Measurements from ENCODE around the gene SH3BP5L. TPM values are rescaled to one million over a fixed set of nuclear protein-coding genes. Genes with fewer than 3 reads are reported as not detected.
A peak's percentile ranks its signal among the peaks of the same experiment; 100 is the strongest.

Gene SH3BP5L
- total and polyA plus RNA-seq, 10 of the 15 experiments (the other 5 are each of a cell fraction or from before 2014, with no cell fraction given) = 1.1 to 22.8 (median 10.9) TPM

- Histone ChIP-seq H3K36me3 (ENCODE audit: control insufficient read depth in 2 of 2, insufficient read depth in 2 of 2, low read length in 1 of 2) (peaks cover 33 to 34% of the 10 kb centered on the region in 2 experiments; a peak in 3 of 4 replicates), H4K20me1 (ENCODE audit: control insufficient read depth, insufficient read depth) (no peaks in the 10 kb centered on the region), H3K4me2 (ENCODE audit: control insufficient read depth, insufficient read depth) (no peak overlapping the region), H3K4me1 (ENCODE audit: control insufficient read depth, insufficient read depth, low read length) (peaks cover 17% of the 10 kb centered on the region), H3K27ac (ENCODE audit: control insufficient read depth, insufficient read depth) (no peak overlapping the region), H3K9ac (ENCODE audit: control insufficient read depth, insufficient read depth, low read length) (no peak overlapping the region), H3K4me3 (no peak overlapping the region), H3K27me3 (replicated peaks in 1 of 2; ENCODE audit: control insufficient read depth in 2 of 2, insufficient read depth in 2 of 2, low read length in 1 of 2) (no peaks in the 10 kb centered on the region), H3K9me3 (replicated peaks; ENCODE audit: control insufficient read depth, insufficient read depth, low read length) (no peaks in the 10 kb centered on the region), H3K79me2 (ENCODE audit: control insufficient read depth, insufficient read depth, low read length) (peaks cover 5% of the 10 kb centered on the region; the same call in 1 of the 2 replicates), H2AFZ (ENCODE audit: control insufficient read depth, low read depth, low read length) (no peak overlapping the region)
- POLR2A ChIA-PET = no interaction called here
- WGBS (ENCODE audit: insufficient coverage, insufficient replicate concordance, low lambda C conversion rate, missing lambda C conversion rate) = 77% methylated on average over 2 of the region's 2 CpGs
- no peak for DNase-seq (ENCODE audit: low read depth, low spot score)
- no peak for ATAC-seq
- BruUV-seq (replicated peaks) = no TSS peak
- RAD21 ChIA-PET (ENCODE audit: unreplicated experiment) = no interaction called here
- SMC1A ChIA-PET (ENCODE audit: uncharacterized antibody, unreplicated experiment) = no interaction called here
- no peak for FAIRE-seq
- in situ Hi-C loops (cut with MboI) = no loop called here
- intact Hi-C loops (cut with micrococcal nuclease; ENCODE audit: unreplicated experiment) = no loop called here
- CTCF ChIA-PET = interaction anchor here (2.6 to 8.9 kb wide), 2 partner anchors 9 to 13 kb away, joined by 8 to 60 read pairs; partner anchors contain the start of gene ZNF672
- no peak for TF ChIP-seq LARP7 (IDR thresholded peaks at IDR 0.05)
- TF ChIP-seq CHD4 (IDR thresholded peaks at IDR 0.05) = no peak
- TF ChIP-seq USF1 (IDR thresholded peaks at IDR 0.05; ENCODE audit: borderline replicate concordance, extremely low read length, insufficient read depth, low read depth, low read length) = no peak
- TF ChIP-seq ETV6 (conservative IDR thresholded peaks at IDR 0.05 in 1 of 2, IDR thresholded peaks at IDR 0.05 in 1 of 2; ENCODE audit: borderline replicate concordance in 1 of 2, low read depth in 1 of 2) = no peak
- TF ChIP-seq SMARCA5 (IDR thresholded peaks at IDR 0.05) = no peak
- peak; percentile 77 for TF ChIP-seq PKNOX1 (IDR thresholded peaks at IDR 0.05)
- TF ChIP-seq PML (IDR thresholded peaks at IDR 0.05; ENCODE audit: low read length) = 0 out of 2 replicates have a peak, but pooled peaks have one; percentile 17
- no peak for TF ChIP-seq POU2F2 (IDR thresholded peaks at IDR 0.05; ENCODE audit: borderline replicate concordance, low read depth, low read length)
- no peak for TF ChIP-seq BMI1 (IDR thresholded peaks at IDR 0.05; ENCODE audit: borderline replicate concordance)
- TF ChIP-seq POLR2A (IDR thresholded peaks at IDR 0.05; ENCODE audit: low read depth, low read length) = peak; percentile 30; the same call in 1 of the 2 replicates
- TF ChIP-seq, protein P1, sequence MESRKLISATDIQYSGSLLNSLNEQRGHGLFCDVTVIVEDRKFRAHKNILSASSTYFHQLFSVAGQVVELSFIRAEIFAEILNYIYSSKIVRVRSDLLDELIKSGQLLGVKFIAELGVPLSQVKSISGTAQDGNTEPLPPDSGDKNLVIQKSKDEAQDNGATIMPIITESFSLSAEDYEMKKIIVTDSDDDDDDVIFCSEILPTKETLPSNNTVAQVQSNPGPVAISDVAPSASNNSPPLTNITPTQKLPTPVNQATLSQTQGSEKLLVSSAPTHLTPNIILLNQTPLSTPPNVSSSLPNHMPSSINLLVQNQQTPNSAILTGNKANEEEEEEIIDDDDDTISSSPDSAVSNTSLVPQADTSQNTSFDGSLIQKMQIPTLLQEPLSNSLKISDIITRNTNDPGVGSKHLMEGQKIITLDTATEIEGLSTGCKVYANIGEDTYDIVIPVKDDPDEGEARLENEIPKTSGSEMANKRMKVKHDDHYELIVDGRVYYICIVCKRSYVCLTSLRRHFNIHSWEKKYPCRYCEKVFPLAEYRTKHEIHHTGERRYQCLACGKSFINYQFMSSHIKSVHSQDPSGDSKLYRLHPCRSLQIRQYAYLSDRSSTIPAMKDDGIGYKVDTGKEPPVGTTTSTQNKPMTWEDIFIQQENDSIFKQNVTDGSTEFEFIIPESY (IDR thresholded peaks at IDR 0.05) = no peak
- no peak for TF ChIP-seq NFYA (IDR thresholded peaks at IDR 0.05; ENCODE audit: borderline replicate concordance, low read depth, low read length)
- TF ChIP-seq NBN (IDR thresholded peaks at IDR 0.05) = no peak
- TF ChIP-seq, protein P2, sequence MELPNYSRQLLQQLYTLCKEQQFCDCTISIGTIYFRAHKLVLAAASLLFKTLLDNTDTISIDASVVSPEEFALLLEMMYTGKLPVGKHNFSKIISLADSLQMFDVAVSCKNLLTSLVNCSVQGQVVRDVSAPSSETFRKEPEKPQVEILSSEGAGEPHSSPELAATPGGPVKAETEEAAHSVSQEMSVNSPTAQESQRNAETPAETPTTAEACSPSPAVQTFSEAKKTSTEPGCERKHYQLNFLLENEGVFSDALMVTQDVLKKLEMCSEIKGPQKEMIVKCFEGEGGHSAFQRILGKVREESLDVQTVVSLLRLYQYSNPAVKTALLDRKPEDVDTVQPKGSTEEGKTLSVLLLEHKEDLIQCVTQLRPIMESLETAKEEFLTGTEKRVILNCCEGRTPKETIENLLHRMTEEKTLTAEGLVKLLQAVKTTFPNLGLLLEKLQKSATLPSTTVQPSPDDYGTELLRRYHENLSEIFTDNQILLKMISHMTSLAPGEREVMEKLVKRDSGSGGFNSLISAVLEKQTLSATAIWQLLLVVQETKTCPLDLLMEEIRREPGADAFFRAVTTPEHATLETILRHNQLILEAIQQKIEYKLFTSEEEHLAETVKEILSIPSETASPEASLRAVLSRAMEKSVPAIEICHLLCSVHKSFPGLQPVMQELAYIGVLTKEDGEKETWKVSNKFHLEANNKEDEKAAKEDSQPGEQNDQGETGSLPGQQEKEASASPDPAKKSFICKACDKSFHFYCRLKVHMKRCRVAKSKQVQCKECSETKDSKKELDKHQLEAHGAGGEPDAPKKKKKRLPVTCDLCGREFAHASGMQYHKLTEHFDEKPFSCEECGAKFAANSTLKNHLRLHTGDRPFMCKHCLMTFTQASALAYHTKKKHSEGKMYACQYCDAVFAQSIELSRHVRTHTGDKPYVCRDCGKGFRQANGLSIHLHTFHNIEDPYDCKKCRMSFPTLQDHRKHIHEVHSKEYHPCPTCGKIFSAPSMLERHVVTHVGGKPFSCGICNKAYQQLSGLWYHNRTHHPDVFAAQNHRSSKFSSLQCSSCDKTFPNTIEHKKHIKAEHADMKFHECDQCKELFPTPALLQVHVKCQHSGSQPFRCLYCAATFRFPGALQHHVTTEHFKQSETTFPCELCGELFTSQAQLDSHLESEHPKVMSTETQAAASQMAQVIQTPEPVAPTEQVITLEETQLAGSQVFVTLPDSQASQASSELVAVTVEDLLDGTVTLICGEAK (IDR thresholded peaks at IDR 0.05; ENCODE audit: borderline replicate concordance) = no peak
- TF ChIP-seq, protein P3, sequence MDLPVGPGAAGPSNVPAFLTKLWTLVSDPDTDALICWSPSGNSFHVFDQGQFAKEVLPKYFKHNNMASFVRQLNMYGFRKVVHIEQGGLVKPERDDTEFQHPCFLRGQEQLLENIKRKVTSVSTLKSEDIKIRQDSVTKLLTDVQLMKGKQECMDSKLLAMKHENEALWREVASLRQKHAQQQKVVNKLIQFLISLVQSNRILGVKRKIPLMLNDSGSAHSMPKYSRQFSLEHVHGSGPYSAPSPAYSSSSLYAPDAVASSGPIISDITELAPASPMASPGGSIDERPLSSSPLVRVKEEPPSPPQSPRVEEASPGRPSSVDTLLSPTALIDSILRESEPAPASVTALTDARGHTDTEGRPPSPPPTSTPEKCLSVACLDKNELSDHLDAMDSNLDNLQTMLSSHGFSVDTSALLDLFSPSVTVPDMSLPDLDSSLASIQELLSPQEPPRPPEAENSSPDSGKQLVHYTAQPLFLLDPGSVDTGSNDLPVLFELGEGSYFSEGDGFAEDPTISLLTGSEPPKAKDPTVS (IDR thresholded peaks at IDR 0.05; ENCODE audit: low read depth, low read length) = no peak
- no peak for TF ChIP-seq SPI1 (IDR thresholded peaks at IDR 0.05; ENCODE audit: borderline replicate concordance, insufficient read depth, low read depth, low read length)
Measured at GRCh38 chr1:248851390-248851789, 25.7 kb upstream of the SH3BP5L start.
